Measurements from ENCODE around the gene YIF1B. TPM values are rescaled to one million over a fixed set of nuclear protein-coding genes. Genes with fewer than 3 reads are reported as not detected.
A peak's percentile ranks its signal among the peaks of the same experiment; 100 is the strongest.
"Not testable (repeated sequence)": the region's sequence is repeated elsewhere in the genome, so short reads cannot be mapped to it uniquely, and the experiment has no call there.

YIF1B gene
- total RNA-seq, 3 donors from 2014 or later, result 48.0 to 60.1 (median 50.4) TPM

- DNase-seq, result no peak
- Mint-ChIP-seq H3K4me1 (ENCODE audit: low read depth) (no peaks in the 10 kb centered on the region), H3K36me3 (ENCODE audit: insufficient read depth) (no peaks in the 10 kb centered on the region), H3K4me3 (no peak overlapping the region), H3K27me3 (ENCODE audit: low read depth) (no peaks in the 10 kb centered on the region), H3K9me3 (no peaks in the 10 kb centered on the region)
- ATAC-seq, result no peak
Observed at GRCh38 chr19:38346837-38347236, 31.1 kb upstream of the YIF1B start.

- DNase-seq, result no peak
- no peak for ATAC-seq
- H3K9me3 Mint-ChIP-seq, result no peaks in the 10 kb centered on the region
- H3K27me3 Mint-ChIP-seq (ENCODE audit: low read depth), result no peaks in the 10 kb centered on the region
- H3K4me1 Mint-ChIP-seq (ENCODE audit: low read depth), result peaks cover 9% of the 10 kb centered on the region
- H3K4me3 Mint-ChIP-seq, result no peak overlapping the region
- no peaks in the 10 kb centered on the region for H3K36me3 Mint-ChIP-seq (ENCODE audit: insufficient read depth)
Observed at GRCh38 chr19:38340927-38341326, 25.2 kb upstream of the YIF1B start.

DNA sequence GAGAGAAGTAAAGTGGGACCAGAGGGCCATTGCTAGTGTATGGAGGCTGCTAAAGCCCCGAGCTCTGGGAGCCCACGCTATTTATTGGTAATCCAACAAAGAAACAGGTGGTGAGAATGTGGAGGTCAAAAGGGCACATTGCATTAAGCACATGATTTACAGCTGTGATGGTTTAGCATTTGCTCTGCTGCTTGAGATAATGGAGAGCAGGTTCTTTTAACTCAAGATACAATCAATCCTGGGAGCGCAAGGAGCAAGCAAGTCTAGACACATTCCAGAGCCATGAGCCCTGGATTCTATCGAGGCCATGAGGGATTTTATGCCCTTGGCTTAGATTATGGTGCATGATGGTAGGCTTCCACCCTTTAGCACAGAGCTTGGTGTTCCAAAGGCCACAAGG is 23.3 kb upstream of the YIF1B start:
- not testable (repeated sequence) for H3K4me1 Mint-ChIP-seq (ENCODE audit: low read depth); H3K27me3 Mint-ChIP-seq (ENCODE audit: low read depth); H3K9me3 Mint-ChIP-seq; ATAC-seq; H3K36me3 Mint-ChIP-seq (ENCODE audit: insufficient read depth); H3K4me3 Mint-ChIP-seq; DNase-seq

GRCh38 chr19:38337360-38337653 is 21.6 kb upstream of the YIF1B start:
- Mint-ChIP-seq H3K36me3 (ENCODE audit: insufficient read depth) (no peaks in the 10 kb centered on the region), H3K4me3 (peak overlapping the region; percentile 95), H3K9me3 (no peaks in the 10 kb centered on the region), H3K27me3 (ENCODE audit: low read depth) (no peaks in the 10 kb centered on the region), H3K4me1 (ENCODE audit: low read depth) (peaks cover 9% of the 10 kb centered on the region)
- no peak for ATAC-seq
- no peak for DNase-seq

DNA sequence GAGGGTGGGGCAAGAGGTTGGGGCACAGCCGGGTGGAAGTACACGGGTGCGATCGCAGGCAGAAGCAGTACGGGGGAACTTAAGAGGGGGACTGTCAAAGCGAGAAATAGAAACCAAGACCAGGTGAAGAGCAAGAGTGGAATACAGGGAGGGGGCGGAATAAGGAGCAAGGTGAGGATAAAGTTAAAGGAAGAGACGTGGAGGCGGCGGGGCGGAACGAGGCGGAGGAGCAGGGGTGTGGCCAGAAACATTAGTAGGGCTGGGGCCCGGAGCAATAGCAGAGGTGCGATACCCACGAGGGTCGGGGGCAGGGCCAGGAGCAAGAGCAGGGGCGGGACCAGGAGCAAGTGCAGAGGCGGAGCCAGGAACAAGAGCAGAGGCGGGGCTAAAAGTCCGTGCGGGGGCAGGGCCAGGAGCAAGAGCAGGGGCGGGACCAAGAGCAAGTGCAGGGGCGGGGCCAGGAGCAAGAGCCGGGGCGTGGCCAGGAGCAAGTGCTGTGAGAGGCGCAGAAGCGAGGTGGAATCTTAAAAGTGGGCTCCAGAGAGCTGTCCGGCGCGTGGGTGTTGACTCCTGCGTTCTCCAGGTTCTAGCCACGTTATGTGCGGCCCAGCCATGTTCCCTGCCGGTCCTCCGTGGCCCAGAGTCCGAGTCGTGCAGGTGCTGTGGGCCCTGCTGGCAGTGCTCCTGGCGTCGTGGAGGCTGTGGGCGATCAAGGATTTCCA is 21.1 kb upstream of the YIF1B start:
- Mint-ChIP-seq H3K27me3 (ENCODE audit: low read depth) (no peaks in the 10 kb centered on the region), H3K36me3 (ENCODE audit: insufficient read depth) (no peaks in the 10 kb centered on the region), H3K9me3 (no peaks in the 10 kb centered on the region), H3K4me1 (ENCODE audit: low read depth) (peaks cover 9% of the 10 kb centered on the region), H3K4me3 (peak overlapping the region; percentile 95)
- DNase-seq (peak; percentile 95), ATAC-seq (peak; percentile 66)

- H3K4me3 Mint-ChIP-seq, result peak overlapping the region; percentile 95
- ATAC-seq (peak; percentile 84 to 85), DNase-seq (peak; percentile 89)
- no peaks in the 10 kb centered on the region for H3K9me3 Mint-ChIP-seq
- H3K4me1 Mint-ChIP-seq (ENCODE audit: low read depth), result peaks cover 9% of the 10 kb centered on the region
- no peaks in the 10 kb centered on the region for H3K36me3 Mint-ChIP-seq (ENCODE audit: insufficient read depth)
- no peaks in the 10 kb centered on the region for H3K27me3 Mint-ChIP-seq (ENCODE audit: low read depth)
Observed at GRCh38 chr19:38335949-38336637, 20.3 kb upstream of the YIF1B start.

DNA sequence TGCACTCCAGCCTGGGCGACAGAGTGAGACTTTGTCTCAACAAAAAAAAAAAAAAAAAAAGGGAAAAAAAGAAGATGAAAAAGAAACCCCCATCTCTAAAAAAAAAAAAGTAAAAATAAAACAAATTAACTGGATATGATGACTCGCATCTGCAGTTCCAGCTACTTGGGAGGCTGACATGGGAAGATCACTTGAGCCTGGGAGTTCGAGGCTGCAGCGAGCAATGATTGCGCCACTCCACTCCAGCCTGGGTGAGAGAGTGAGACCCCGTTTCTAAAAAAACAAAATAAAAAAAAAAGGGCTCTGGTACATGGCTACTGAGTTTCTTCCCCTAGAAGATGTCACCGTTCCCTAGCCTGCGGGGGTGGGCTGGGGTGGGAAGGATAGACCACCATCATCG is 17.5 kb upstream of the YIF1B start:
- Mint-ChIP-seq H3K36me3 (ENCODE audit: insufficient read depth) (no peaks in the 10 kb centered on the region), H3K4me3 (no peak overlapping the region), H3K27me3 (ENCODE audit: low read depth) (no peaks in the 10 kb centered on the region), H3K9me3 (no peaks in the 10 kb centered on the region), H3K4me1 (ENCODE audit: low read depth) (peaks cover 7% of the 10 kb centered on the region)
- ATAC-seq, result no peak
- DNase-seq, result no peak

GRCh38 chr19:38331728-38332127 is 16.0 kb upstream of the YIF1B start:
- Mint-ChIP-seq H3K4me3 (no peak overlapping the region), H3K4me1 (ENCODE audit: low read depth) (no peaks in the 10 kb centered on the region), H3K36me3 (ENCODE audit: insufficient read depth) (peaks cover 11% of the 10 kb centered on the region), H3K9me3 (no peaks in the 10 kb centered on the region), H3K27me3 (ENCODE audit: low read depth) (no peaks in the 10 kb centered on the region)
- ATAC-seq, result no peak
- no peak for DNase-seq

DNA sequence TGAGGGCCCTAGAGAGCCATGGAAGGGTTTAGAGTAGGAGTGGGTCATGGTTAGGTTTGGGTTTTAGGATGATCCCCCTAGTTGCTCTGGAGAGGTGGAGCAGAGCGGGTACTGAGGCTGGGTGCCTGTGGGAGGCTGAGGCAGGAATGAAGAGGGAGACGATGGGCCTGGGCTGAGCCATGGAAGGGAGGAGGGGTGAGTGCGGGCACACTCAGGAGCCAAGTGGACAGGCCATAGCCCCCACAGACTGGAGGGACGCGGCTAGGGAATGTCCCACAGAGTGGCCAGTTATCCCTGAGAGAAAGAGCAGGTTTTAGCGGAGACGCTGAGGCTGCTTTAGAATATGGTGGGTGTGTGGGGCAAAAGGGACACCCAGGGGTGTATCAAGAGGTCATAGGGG is 13.9 kb upstream of the YIF1B start:
- no peaks in the 10 kb centered on the region for H3K4me1 Mint-ChIP-seq (ENCODE audit: low read depth)
- no peaks in the 10 kb centered on the region for H3K27me3 Mint-ChIP-seq (ENCODE audit: low read depth)
- no peak for DNase-seq
- H3K36me3 Mint-ChIP-seq (ENCODE audit: insufficient read depth), result peaks cover 13% of the 10 kb centered on the region
- no peak for ATAC-seq
- no peaks in the 10 kb centered on the region for H3K9me3 Mint-ChIP-seq
- H3K4me3 Mint-ChIP-seq, result no peak overlapping the region

- peaks cover 16% of the 10 kb centered on the region for H3K36me3 Mint-ChIP-seq (ENCODE audit: insufficient read depth)
- no peaks in the 10 kb centered on the region for H3K9me3 Mint-ChIP-seq
- no peaks in the 10 kb centered on the region for H3K27me3 Mint-ChIP-seq (ENCODE audit: low read depth)
- H3K4me3 Mint-ChIP-seq, result no peak overlapping the region
- DNase-seq (no peak), ATAC-seq (no peak)
- peaks cover 11% of the 10 kb centered on the region for H3K4me1 Mint-ChIP-seq (ENCODE audit: low read depth)
Observed at GRCh38 chr19:38326591-38326990, 10.8 kb upstream of the YIF1B start.

DNA sequence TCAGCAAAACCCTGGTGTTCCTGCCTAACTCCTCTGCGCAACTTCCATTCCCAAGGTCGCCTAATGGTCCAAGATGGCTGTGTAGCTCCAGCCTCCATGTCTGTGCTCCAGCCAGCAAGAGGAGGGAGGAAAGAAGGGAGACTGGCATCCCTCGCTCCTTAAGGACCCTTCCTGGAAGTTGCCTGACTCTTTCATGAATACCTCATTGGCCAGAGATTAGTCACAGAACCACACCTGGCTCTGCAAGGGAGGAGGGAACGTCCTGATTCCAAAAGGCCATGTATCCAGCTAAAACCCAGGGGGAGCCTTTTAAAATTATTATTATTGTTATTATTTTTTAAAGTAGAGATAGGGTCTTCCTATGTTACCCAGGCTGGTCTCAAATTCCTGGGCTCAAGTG is 8.7 kb upstream of the YIF1B start:
- H3K4me3 Mint-ChIP-seq, result no peak overlapping the region
- no peak for DNase-seq
- no peak for ATAC-seq
- H3K9me3 Mint-ChIP-seq, result no peaks in the 10 kb centered on the region
- H3K4me1 Mint-ChIP-seq (ENCODE audit: low read depth), result peaks cover 25% of the 10 kb centered on the region
- peaks cover 16% of the 10 kb centered on the region for H3K36me3 Mint-ChIP-seq (ENCODE audit: insufficient read depth)
- H3K27me3 Mint-ChIP-seq (ENCODE audit: low read depth), result no peaks in the 10 kb centered on the region

- H3K9me3 Mint-ChIP-seq, result no peaks in the 10 kb centered on the region
- peaks cover 16% of the 10 kb centered on the region for H3K36me3 Mint-ChIP-seq (ENCODE audit: insufficient read depth)
- no peak overlapping the region for H3K4me3 Mint-ChIP-seq
Observed at GRCh38 chr19:38323291-38323690, 7.5 kb upstream of the YIF1B start.

GRCh38 chr19:38321646-38322196 is 6.0 kb upstream of the YIF1B start:
- H3K36me3 Mint-ChIP-seq (ENCODE audit: insufficient read depth), result peaks cover 5% of the 10 kb centered on the region
- ATAC-seq (no peak), DNase-seq (no peak)
- peaks cover 41% of the 10 kb centered on the region for H3K4me1 Mint-ChIP-seq (ENCODE audit: low read depth)
- peak overlapping the region; percentile 83 for H3K4me3 Mint-ChIP-seq
- no peaks in the 10 kb centered on the region for H3K27me3 Mint-ChIP-seq (ENCODE audit: low read depth)
- no peaks in the 10 kb centered on the region for H3K9me3 Mint-ChIP-seq

More at GRCh38 chr19:38323291-38323690, 7.5 kb upstream of the YIF1B start:
- Mint-ChIP-seq H3K4me1 (ENCODE audit: low read depth) (peaks cover 32% of the 10 kb centered on the region), H3K27me3 (ENCODE audit: low read depth) (no peaks in the 10 kb centered on the region)
- ATAC-seq (no peak), DNase-seq (no peak)

GRCh38 chr19:38320969-38321339 is 5.2 kb upstream of the YIF1B start:
- peak overlapping the region; percentile 83 for H3K4me3 Mint-ChIP-seq
- peaks cover 5% of the 10 kb centered on the region for H3K36me3 Mint-ChIP-seq (ENCODE audit: insufficient read depth)
- no peaks in the 10 kb centered on the region for H3K9me3 Mint-ChIP-seq
- H3K4me1 Mint-ChIP-seq (ENCODE audit: low read depth), result peaks cover 45% of the 10 kb centered on the region
- no peak for ATAC-seq
- DNase-seq, result no peak
- H3K27me3 Mint-ChIP-seq (ENCODE audit: low read depth), result no peaks in the 10 kb centered on the region

Data from activated T-cell treated with anti-CD3 and anti-CD28 coated beads, Interleukin-2, amount 50 U/mL, for 4 hours (primary cell).